ENCODE measurements around the gene LAMB1.
A peak's percentile ranks its signal among the peaks of the same experiment; 100 is the strongest.

LAMB1 gene

GRCh38 chr7:107876916-107877315 lies 126.0 kb downstream of the LAMB1 start:
- Histone ChIP-seq H3K9me3 (ENCODE audit: low read length) (no peaks in the 10 kb centered on the region), H3K27me3 (ENCODE audit: insufficient read depth, low read length) (no peaks in the 10 kb centered on the region), H3F3A (ENCODE audit: insufficient read depth, low read length) (no peaks in the 10 kb centered on the region), H3K4me2 (ENCODE audit: low read length) (no peak overlapping the region), H3K9ac (ENCODE audit: low read length) (no peak overlapping the region), H3K4me1 (ENCODE audit: insufficient read depth, low read length, severe bottlenecking) (no peaks in the 10 kb centered on the region), H3K9me2 (ENCODE audit: low read depth, low read length) (no peaks in the 10 kb centered on the region), H3K36me3 (ENCODE audit: insufficient read depth, low read length) (no peaks in the 10 kb centered on the region), H3K27ac (ENCODE audit: low read depth, low read length, poor library complexity, severe bottlenecking) (no peak overlapping the region), H3K4me3 (ENCODE audit: low read depth, low read length, poor library complexity, severe bottlenecking) (no peak overlapping the region), H4K20me1 (ENCODE audit: insufficient read depth, low read length) (no peaks in the 10 kb centered on the region), H2AFZ (ENCODE audit: low read length) (no peak overlapping the region), H3K79me2 (ENCODE audit: insufficient read depth, low read length) (no peaks in the 10 kb centered on the region)
- no peak for TF ChIP-seq CTCF (IDR thresholded peaks at IDR 0.05; ENCODE audit: low read length)
- TF ChIP-seq EZH2 (IDR thresholded peaks at IDR 0.05; ENCODE audit: borderline replicate concordance, low read length) = no peak

- no peak overlapping the region for H3K4me3 ChIP-seq (ENCODE audit: low read depth, low read length, poor library complexity, severe bottlenecking)
- H3K27ac ChIP-seq (ENCODE audit: low read depth, low read length, poor library complexity, severe bottlenecking) = no peak overlapping the region
- H3K4me1 ChIP-seq (ENCODE audit: insufficient read depth, low read length, severe bottlenecking) = no peaks in the 10 kb centered on the region
- no peaks in the 10 kb centered on the region for H4K20me1 ChIP-seq (ENCODE audit: insufficient read depth, low read length)
- H3K27me3 ChIP-seq (ENCODE audit: insufficient read depth, low read length) = no peaks in the 10 kb centered on the region
- no peaks in the 10 kb centered on the region for H3K9me2 ChIP-seq (ENCODE audit: low read depth, low read length)
- H3K79me2 ChIP-seq (ENCODE audit: insufficient read depth, low read length) = no peaks in the 10 kb centered on the region
- H3K4me2 ChIP-seq (ENCODE audit: low read length) = no peak overlapping the region
- H3K36me3 ChIP-seq (ENCODE audit: insufficient read depth, low read length) = no peaks in the 10 kb centered on the region
- no peak overlapping the region for H3K9ac ChIP-seq (ENCODE audit: low read length)
- H2AFZ ChIP-seq (ENCODE audit: low read length) = no peak overlapping the region
- H3K9me3 ChIP-seq (ENCODE audit: low read length) = no peaks in the 10 kb centered on the region
- TF ChIP-seq EZH2 (IDR thresholded peaks at IDR 0.05; ENCODE audit: borderline replicate concordance, low read length) = no peak
- peak; percentile 86 for TF ChIP-seq CTCF (IDR thresholded peaks at IDR 0.05; ENCODE audit: low read length)
- no peaks in the 10 kb centered on the region for H3F3A ChIP-seq (ENCODE audit: insufficient read depth, low read length)
Measured at GRCh38 chr7:107874605-107875446, 128.1 kb downstream of the LAMB1 start.

- no peaks in the 10 kb centered on the region for H3K9me2 ChIP-seq (ENCODE audit: low read depth, low read length)
- no peaks in the 10 kb centered on the region for H3K36me3 ChIP-seq (ENCODE audit: insufficient read depth, low read length)
- H4K20me1 ChIP-seq (ENCODE audit: insufficient read depth, low read length) = no peaks in the 10 kb centered on the region
- H3K27ac ChIP-seq (ENCODE audit: low read depth, low read length, poor library complexity, severe bottlenecking) = no peak overlapping the region
- no peaks in the 10 kb centered on the region for H3K4me1 ChIP-seq (ENCODE audit: insufficient read depth, low read length, severe bottlenecking)
- no peak overlapping the region for H3K9ac ChIP-seq (ENCODE audit: low read length)
- no peaks in the 10 kb centered on the region for H3K79me2 ChIP-seq (ENCODE audit: insufficient read depth, low read length)
- no peaks in the 10 kb centered on the region for H3F3A ChIP-seq (ENCODE audit: insufficient read depth, low read length)
- H3K4me2 ChIP-seq (ENCODE audit: low read length) = no peak overlapping the region
- no peak overlapping the region for H2AFZ ChIP-seq (ENCODE audit: low read length)
- no peaks in the 10 kb centered on the region for H3K9me3 ChIP-seq (ENCODE audit: low read length)
- H3K27me3 ChIP-seq (ENCODE audit: insufficient read depth, low read length) = no peaks in the 10 kb centered on the region
- TF ChIP-seq CTCF (IDR thresholded peaks at IDR 0.05; ENCODE audit: low read length) (no peak), EZH2 (IDR thresholded peaks at IDR 0.05; ENCODE audit: borderline replicate concordance, low read length) (no peak)
- no peak overlapping the region for H3K4me3 ChIP-seq (ENCODE audit: low read depth, low read length, poor library complexity, severe bottlenecking)
Measured at GRCh38 chr7:107874111-107874510, 128.8 kb downstream of the LAMB1 start.
